Left ventricle myocardium inferior (tissue), 1 donor: Measurements from ENCODE around the gene ORAI2. TPM values are rescaled to one million over a fixed set of nuclear protein-coding genes. Genes with fewer than 3 reads are reported as not detected.

Experiments
- DNase-seq: peaks from one replicate; pipeline ENCODE4 v3.0.0-alpha.2; 2020
- H3K27ac ChIP-seq: fragments of 200-600 bp; replicated peaks from 2 replicates; pipeline ENCODE4 v1.8.0; 2021
- H3K27me3 ChIP-seq: fragments of 200-600 bp; 2 replicates; pipeline ENCODE4 v1.8.0; 2021; ENCODE audit warnings: low read depth
- H3K36me3 ChIP-seq: fragments of 200-600 bp; 2 replicates; pipeline ENCODE4 v1.8.0; 2021
- H3K4me1 ChIP-seq: fragments of 200-600 bp; 2 replicates; pipeline ENCODE4 v1.8.0; 2021
- H3K4me3 ChIP-seq: fragments of 200-600 bp; 2 replicates; pipeline ENCODE4 v1.8.0; 2021; ENCODE audit warnings: mild to moderate bottlenecking, moderate library complexity
- H3K9me3 ChIP-seq: fragments of 200-600 bp; replicated peaks from 2 replicates; pipeline ENCODE4 v1.8.0; 2021
- CTCF ChIP-seq: fragments of 200-600 bp; IDR thresholded peaks from 2 replicates; pipeline ENCODE4 v1.8.0; 2021; ENCODE audit warnings: antibody characterized with exemption, mild to moderate bottlenecking, borderline replicate concordance
- intact Hi-C: fragments of 100-400 bp; cut with micrococcal nuclease; formaldehyde crosslinking; loops from one replicate; pipeline ENCODE4 v1.11.0; 2022
- total RNA-seq: library from RNA; stranded (reverse); fragmentation: NEBNext Ultra II Directional; extraction: Animal tissue kit (Norgen Biotek cat#: 25700); gene quantifications from one replicate; pipeline ENCODE4 v1.2.1, GENCODE V29; 2021
- donor health status: DM: no; HTN: yes; CAD: no; lungs with severe emphysema.

Gene ORAI2
- total RNA-seq, 1 donor from 2014 or later: 2.6 TPM

- H3K27ac ChIP-seq: no peak overlapping the region
- intact Hi-C loops: no loop called here
- DNase-seq: no peak
These were observed 34.5 kb downstream of the ORAI2 start for GRCh38 chr7:102467581-102468477.

GRCh38 chr7:102468478-102469350 lies 35.3 kb downstream of the ORAI2 start:
- H3K36me3 ChIP-seq: peaks cover 22% of the 10 kb centered on the region
- no peak for TF ChIP-seq CTCF
- H3K4me1 ChIP-seq: peaks cover 30% of the 10 kb centered on the region
- H3K27ac ChIP-seq: no peak overlapping the region
- no peaks in the 10 kb centered on the region for H3K9me3 ChIP-seq
- H3K4me3 ChIP-seq: no peak overlapping the region
- no peaks in the 10 kb centered on the region for H3K27me3 ChIP-seq
- DNase-seq: no peak
- intact Hi-C loops: no loop called here

More at GRCh38 chr7:102467581-102468477, 34.5 kb downstream of the ORAI2 start:
- Histone ChIP-seq H3K36me3 (peaks cover 13% of the 10 kb centered on the region), H3K9me3 (no peaks in the 10 kb centered on the region), H3K27me3 (no peaks in the 10 kb centered on the region), H3K4me1 (peaks cover 38% of the 10 kb centered on the region), H3K4me3 (no peak overlapping the region)
- no peak for TF ChIP-seq CTCF

GRCh38 chr7:102469351-102469971 lies 36.1 kb downstream of the ORAI2 start:
- H3K27ac ChIP-seq: no peak overlapping the region
- TF ChIP-seq CTCF: no peak
- H3K9me3 ChIP-seq: no peaks in the 10 kb centered on the region
- H3K27me3 ChIP-seq: no peaks in the 10 kb centered on the region
- H3K36me3 ChIP-seq: peaks cover 24% of the 10 kb centered on the region
- peaks cover 22% of the 10 kb centered on the region for H3K4me1 ChIP-seq
- intact Hi-C loops: no loop called here
- no peak overlapping the region for H3K4me3 ChIP-seq
- DNase-seq: no peak

- no peak for DNase-seq
- no peaks in the 10 kb centered on the region for H3K9me3 ChIP-seq
- no peaks in the 10 kb centered on the region for H3K27me3 ChIP-seq
- TF ChIP-seq CTCF: no peak
- peaks cover 24% of the 10 kb centered on the region for H3K36me3 ChIP-seq
- no peak overlapping the region for H3K27ac ChIP-seq
- intact Hi-C loops: no loop called here
- H3K4me1 ChIP-seq: peaks cover 17% of the 10 kb centered on the region
- no peak overlapping the region for H3K4me3 ChIP-seq
These were observed 36.8 kb downstream of the ORAI2 start for GRCh38 chr7:102469972-102470825.
